Subcutaneous adipose tissue (tissue), 4 donors: Measurements from ENCODE around the gene COMMD8. TPM values are rescaled to one million over a fixed set of nuclear protein-coding genes. Genes with fewer than 3 reads are reported as not detected.

Source experiments
- total RNA-seq, 4 donors: library from RNA; depleted of rRNA; stranded (reverse); fragments of >200 nt; gene quantifications; one replicate each; pipeline ENCODE4 v1.1.0, GENCODE V29; 2016
- TF ChIP-seq, protein P1 (sequence below): fragments of 450-650 bp; IDR thresholded peaks from one replicate; pipeline ENCODE4 v1.5.1; 2016; ENCODE audit warnings: low read depth, mild to moderate bottlenecking, control low read depth, antibody characterized with exemption, moderate library complexity

The COMMD8 gene
- 10 to 100 TPM in 3 of 4 donors, 1 to 10 TPM in 1; 6.2 to 24.6 (median 19.8) TPM for total RNA-seq

DNA sequence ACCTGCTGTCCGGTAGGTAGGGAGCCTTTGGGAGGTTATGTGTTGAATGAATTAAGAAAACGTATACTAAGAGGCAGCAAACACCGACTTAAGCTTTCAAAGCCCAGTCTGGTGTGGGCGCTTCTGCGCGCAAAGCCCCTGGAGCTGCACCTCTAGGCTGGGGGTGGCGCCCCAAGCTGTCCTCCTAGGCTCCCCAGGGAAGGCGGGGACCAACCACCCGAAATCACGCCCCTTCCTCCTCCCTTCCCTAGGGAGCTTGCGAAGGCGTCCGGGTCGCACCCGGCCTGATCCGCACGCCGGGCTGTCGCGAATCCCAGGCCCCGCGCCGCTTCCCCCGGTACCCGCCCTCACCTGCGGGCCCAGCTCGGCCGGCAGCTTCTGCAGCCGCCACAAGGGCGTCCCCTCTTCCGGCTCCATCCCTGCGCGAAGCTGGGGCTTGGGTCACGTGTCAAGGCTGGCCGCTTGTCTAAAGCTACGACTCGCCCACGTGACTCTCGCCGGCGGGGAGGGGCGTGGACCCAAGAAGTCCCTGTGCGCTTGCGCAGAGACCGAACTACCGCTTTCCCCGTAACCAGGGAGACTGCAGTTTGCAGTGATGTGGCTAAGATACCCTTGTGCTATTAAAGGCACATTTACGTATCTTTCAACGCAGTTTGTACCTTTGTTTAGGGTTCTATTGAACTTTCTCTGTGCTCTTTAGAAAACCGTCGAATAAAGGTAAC is at the start of gene COMMD8:
Gene COMMD8, minus strand, starts transcription at position 468 of the 722 bp plus-strand sequence. Its CDS starts 51 bp downstream, at position 417.
- TF ChIP-seq, protein P1, sequence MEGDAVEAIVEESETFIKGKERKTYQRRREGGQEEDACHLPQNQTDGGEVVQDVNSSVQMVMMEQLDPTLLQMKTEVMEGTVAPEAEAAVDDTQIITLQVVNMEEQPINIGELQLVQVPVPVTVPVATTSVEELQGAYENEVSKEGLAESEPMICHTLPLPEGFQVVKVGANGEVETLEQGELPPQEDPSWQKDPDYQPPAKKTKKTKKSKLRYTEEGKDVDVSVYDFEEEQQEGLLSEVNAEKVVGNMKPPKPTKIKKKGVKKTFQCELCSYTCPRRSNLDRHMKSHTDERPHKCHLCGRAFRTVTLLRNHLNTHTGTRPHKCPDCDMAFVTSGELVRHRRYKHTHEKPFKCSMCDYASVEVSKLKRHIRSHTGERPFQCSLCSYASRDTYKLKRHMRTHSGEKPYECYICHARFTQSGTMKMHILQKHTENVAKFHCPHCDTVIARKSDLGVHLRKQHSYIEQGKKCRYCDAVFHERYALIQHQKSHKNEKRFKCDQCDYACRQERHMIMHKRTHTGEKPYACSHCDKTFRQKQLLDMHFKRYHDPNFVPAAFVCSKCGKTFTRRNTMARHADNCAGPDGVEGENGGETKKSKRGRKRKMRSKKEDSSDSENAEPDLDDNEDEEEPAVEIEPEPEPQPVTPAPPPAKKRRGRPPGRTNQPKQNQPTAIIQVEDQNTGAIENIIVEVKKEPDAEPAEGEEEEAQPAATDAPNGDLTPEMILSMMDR = no peak

DNA sequence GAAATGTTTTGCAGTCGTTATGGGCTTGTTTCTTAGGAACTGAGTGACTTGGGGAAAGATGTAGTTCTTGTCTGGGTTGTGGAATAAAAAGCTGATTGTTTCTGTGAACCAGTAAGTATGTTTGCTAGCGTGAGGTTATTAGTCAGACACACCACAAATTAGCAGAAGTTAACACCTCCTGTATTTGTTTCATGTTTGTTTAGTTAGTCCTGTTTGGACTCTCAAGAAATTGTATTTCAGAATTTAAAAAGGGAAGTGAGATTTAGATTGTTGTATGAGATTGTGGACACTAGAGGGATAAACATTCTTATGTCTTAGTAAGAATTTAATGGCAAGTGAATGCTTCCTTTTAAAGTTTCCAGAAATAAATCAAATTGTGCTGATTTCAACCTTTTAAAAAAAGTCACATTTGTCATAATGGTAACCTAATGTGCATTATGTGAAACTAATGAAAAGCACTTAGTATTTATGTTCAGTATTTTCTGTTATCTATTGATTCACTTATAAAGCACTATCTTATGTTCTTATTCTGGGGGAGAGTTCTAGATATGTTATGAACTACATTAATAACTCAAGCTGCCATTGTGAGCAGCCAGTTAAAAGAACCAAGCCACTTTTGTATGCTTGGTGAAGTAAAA is 47.1 kb upstream of the COMMD8 start:
- TF ChIP-seq, protein P1 = no peak

DNA sequence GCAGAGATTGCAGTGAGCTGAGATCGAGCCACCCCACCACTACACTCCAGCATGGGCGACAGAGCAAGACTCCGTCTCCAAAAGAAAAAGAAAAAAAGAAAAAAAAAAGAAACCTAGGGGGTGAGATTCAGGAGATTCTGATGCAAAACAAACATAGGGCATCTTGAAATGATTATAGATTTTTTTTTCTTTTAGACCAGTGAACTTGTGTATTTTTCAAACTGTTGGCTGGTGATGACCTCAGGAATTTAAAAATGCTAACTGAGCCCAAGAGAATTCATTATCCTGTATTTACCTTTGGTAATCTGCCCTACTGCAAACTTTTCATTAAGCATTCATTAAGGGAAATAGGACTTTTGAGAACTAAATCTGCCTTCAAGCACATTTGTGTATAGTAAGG is 42.2 kb upstream of the COMMD8 start:
- TF ChIP-seq, protein P1 = no peak

DNA sequence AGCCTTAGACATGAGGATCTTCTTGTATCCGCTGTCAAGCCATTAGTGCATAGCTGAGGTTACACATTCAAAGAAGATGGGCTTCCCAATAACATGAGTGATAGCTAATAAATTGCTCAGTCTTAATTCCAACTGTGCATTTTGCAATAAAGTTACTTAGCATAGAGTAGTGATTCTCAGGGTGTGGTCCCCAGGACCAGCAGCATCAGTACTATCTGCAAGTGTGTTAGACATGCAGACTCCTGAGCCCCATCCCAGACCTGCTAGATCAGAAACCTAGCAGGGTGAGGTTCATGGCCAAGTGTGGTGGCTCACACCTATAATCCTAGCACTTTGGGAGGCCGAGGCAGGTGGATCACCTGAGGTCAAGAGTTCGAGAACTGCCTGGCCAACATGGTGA is 41.6 kb upstream of the COMMD8 start:
- TF ChIP-seq, protein P1 = no peak

DNA sequence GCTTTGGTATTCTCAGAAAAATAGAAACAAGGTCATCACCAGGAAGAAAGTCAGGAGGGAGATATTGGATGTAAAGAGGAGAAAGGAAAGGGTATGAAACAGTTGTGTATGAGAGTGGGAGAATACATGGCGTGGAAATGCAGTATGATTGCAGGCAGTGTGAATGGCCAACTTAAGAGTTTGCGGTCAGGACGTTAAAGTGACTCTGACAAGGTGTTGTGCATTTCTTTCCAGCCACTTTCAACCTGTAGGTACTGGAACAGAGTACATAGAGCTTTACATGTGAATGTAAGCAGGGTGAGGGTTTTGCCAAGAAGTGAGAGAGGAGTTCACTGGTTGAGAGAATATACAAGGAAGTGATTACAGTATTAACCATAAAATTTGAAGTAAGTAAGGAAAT is 37.3 kb upstream of the COMMD8 start:
- TF ChIP-seq, protein P1 = no peak

DNA sequence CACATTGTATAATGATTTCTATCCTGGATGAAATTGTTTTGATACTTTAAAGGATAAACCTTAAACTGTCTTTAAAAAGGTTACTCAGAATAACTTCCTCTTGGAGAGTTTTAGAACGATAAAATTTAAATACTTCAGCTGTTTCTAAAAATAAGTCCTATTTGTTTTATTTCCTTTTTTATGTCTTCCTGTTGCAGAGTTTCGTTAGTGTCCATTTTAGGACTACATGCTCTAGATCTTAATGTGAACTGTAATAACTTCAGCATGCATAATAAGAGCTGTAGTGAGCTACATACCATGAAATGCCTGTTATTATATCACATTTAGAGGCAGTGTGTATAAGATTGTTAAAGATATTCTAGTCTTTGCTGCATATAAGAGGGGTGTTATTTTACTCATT is 36.2 kb upstream of the COMMD8 start:
- TF ChIP-seq, protein P1 = no peak

DNA sequence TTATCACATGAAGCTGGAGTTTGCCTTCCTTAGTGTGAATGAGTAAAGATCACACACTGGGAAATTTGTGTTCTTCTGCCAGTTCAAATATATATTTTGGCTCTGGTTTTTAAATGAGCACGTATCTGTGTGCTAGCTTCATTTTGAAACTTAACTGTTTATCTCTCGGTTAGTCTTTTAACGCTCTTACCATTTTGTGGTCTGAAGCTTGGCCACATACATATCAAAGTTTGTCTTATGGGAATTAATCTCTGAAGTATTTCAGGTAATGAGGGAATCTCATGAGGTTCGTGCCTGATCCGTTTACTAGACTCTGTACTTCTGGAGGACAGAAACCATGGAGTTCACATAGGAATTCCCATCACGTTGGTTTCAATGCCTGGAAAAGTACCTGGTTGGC is 35.4 kb upstream of the COMMD8 start:
- TF ChIP-seq, protein P1 = no peak
